Measurements from ENCODE around the gene GRN.
A peak's percentile ranks its signal among the peaks of the same experiment; 100 is the strongest.
"Not testable (repeated sequence)": the region's sequence is repeated elsewhere in the genome, so short reads cannot be mapped to it uniquely, and the experiment has no call there.

The GRN gene

GRCh38 chr17:44327715-44328449 lies 17.2 kb upstream of the GRN start:
- no peaks in the 10 kb centered on the region for H3K27me3 ChIP-seq (ENCODE audit: control insufficient read depth, low read length)
- peaks cover 9% of the 10 kb centered on the region for H3K36me3 ChIP-seq (ENCODE audit: control insufficient read depth, low read length)
- H3K27ac ChIP-seq (ENCODE audit: low read depth, low read length) = peak overlapping the region; percentile 83
- TF ChIP-seq, protein P1, sequence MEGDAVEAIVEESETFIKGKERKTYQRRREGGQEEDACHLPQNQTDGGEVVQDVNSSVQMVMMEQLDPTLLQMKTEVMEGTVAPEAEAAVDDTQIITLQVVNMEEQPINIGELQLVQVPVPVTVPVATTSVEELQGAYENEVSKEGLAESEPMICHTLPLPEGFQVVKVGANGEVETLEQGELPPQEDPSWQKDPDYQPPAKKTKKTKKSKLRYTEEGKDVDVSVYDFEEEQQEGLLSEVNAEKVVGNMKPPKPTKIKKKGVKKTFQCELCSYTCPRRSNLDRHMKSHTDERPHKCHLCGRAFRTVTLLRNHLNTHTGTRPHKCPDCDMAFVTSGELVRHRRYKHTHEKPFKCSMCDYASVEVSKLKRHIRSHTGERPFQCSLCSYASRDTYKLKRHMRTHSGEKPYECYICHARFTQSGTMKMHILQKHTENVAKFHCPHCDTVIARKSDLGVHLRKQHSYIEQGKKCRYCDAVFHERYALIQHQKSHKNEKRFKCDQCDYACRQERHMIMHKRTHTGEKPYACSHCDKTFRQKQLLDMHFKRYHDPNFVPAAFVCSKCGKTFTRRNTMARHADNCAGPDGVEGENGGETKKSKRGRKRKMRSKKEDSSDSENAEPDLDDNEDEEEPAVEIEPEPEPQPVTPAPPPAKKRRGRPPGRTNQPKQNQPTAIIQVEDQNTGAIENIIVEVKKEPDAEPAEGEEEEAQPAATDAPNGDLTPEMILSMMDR (IDR thresholded peaks at IDR 0.05; ENCODE audit: low read depth, low read length, poor library complexity, severe bottlenecking) = no peak
- no peak for TF ChIP-seq EZH2phosphoT487 (IDR thresholded peaks at IDR 0.05; ENCODE audit: borderline replicate concordance, low read length)
- no peaks in the 10 kb centered on the region for H3K9me2 ChIP-seq (replicated peaks; ENCODE audit: control insufficient read depth, low read length)
- peaks cover 33% of the 10 kb centered on the region for H3K79me2 ChIP-seq (ENCODE audit: control insufficient read depth, low read length)
- H4K20me1 ChIP-seq (ENCODE audit: control insufficient read depth, insufficient read depth, low read depth, low read length) = no peaks in the 10 kb centered on the region
- H3K4me1 ChIP-seq (ENCODE audit: control insufficient read depth, low read length) = peaks cover 70% of the 10 kb centered on the region
- peak overlapping the region; percentile 79 for H3K4me2 ChIP-seq (ENCODE audit: low read length)
- peaks cover 26% of the 10 kb centered on the region for H3F3A ChIP-seq (ENCODE audit: control insufficient read depth, insufficient read depth)
- H3K9me3 ChIP-seq (ENCODE audit: control insufficient read depth, insufficient read depth, low read length) = no peaks in the 10 kb centered on the region
- peak overlapping the region; percentile 48 for H3K4me3 ChIP-seq (ENCODE audit: low read length)

GRCh38 chr17:44329516-44329915 lies 15.6 kb upstream of the GRN start:
- peaks cover 68% of the 10 kb centered on the region for H3K4me1 ChIP-seq (ENCODE audit: control insufficient read depth, low read length)
- H3K4me2 ChIP-seq (ENCODE audit: low read length); H4K20me1 ChIP-seq (ENCODE audit: control insufficient read depth, insufficient read depth, low read depth, low read length): not testable (repeated sequence)

DNA sequence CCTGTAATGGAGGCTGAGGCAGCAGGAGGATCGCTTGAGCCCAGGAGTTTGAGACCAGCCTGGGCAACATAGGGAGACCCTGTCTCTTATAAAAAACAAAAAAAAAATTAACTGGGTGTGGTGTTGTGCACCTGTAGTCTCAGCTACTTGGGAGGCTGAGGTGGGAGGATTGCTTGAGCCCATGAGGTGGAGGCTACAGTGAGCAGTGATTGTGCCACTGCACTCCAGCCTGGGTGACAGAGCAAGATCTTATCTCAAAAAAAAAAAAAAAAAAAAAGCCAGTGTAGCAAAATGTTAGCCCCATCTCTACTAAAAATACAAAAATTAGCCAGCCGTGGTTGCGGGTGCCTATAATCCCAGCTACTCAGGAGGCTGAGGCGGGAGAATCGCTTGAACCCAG lies 14.8 kb upstream of the GRN start:
- not testable (repeated sequence) for H3K4me2 ChIP-seq (ENCODE audit: low read length); H3K4me3 ChIP-seq (ENCODE audit: low read length); H3K27ac ChIP-seq (ENCODE audit: low read depth, low read length); H3K9me3 ChIP-seq (ENCODE audit: control insufficient read depth, insufficient read depth, low read length); H4K20me1 ChIP-seq (ENCODE audit: control insufficient read depth, insufficient read depth, low read depth, low read length); H3K27me3 ChIP-seq (ENCODE audit: control insufficient read depth, low read length); H3K9me2 ChIP-seq (replicated peaks; ENCODE audit: control insufficient read depth, low read length); H3K36me3 ChIP-seq (ENCODE audit: control insufficient read depth, low read length)
- Histone ChIP-seq H3K79me2 (ENCODE audit: control insufficient read depth, low read length) (peaks cover 13% of the 10 kb centered on the region), H3K4me1 (ENCODE audit: control insufficient read depth, low read length) (peaks cover 70% of the 10 kb centered on the region), H3F3A (ENCODE audit: control insufficient read depth, insufficient read depth) (peaks cover 26% of the 10 kb centered on the region)

More at GRCh38 chr17:44329516-44329915, 15.6 kb upstream of the GRN start:
- not testable (repeated sequence) for H3K36me3 ChIP-seq (ENCODE audit: control insufficient read depth, low read length); H3K9me3 ChIP-seq (ENCODE audit: control insufficient read depth, insufficient read depth, low read length); H3K4me3 ChIP-seq (ENCODE audit: low read length); H3K27me3 ChIP-seq (ENCODE audit: control insufficient read depth, low read length); H3K27ac ChIP-seq (ENCODE audit: low read depth, low read length); H3K9me2 ChIP-seq (replicated peaks; ENCODE audit: control insufficient read depth, low read length)
- H3F3A ChIP-seq (ENCODE audit: control insufficient read depth, insufficient read depth) = peaks cover 26% of the 10 kb centered on the region
- peaks cover 17% of the 10 kb centered on the region for H3K79me2 ChIP-seq (ENCODE audit: control insufficient read depth, low read length)

GRCh38 chr17:44331249-44331760 lies 13.8 kb upstream of the GRN start:
- Histone ChIP-seq H3K36me3 (ENCODE audit: control insufficient read depth, low read length) (no peaks in the 10 kb centered on the region), H3K4me3 (ENCODE audit: low read length) (peak overlapping the region; percentile 50), H3K27ac (ENCODE audit: low read depth, low read length) (peak overlapping the region; percentile 55), H3K4me1 (ENCODE audit: control insufficient read depth, low read length) (peaks cover 69% of the 10 kb centered on the region), H3K27me3 (ENCODE audit: control insufficient read depth, low read length) (no peaks in the 10 kb centered on the region), H4K20me1 (ENCODE audit: control insufficient read depth, insufficient read depth, low read depth, low read length) (no peaks in the 10 kb centered on the region), H3F3A (ENCODE audit: control insufficient read depth, insufficient read depth) (peaks cover 20% of the 10 kb centered on the region), H3K79me2 (ENCODE audit: control insufficient read depth, low read length) (0 out of 2 replicates have a peak, but pooled peaks cover 3% of the 10 kb centered on the region), H3K9me3 (ENCODE audit: control insufficient read depth, insufficient read depth, low read length) (no peaks in the 10 kb centered on the region), H3K9me2 (replicated peaks; ENCODE audit: control insufficient read depth, low read length) (no peaks in the 10 kb centered on the region), H3K4me2 (ENCODE audit: low read length) (peak overlapping the region; percentile 76)
- TF ChIP-seq, protein P1 (IDR thresholded peaks at IDR 0.05; ENCODE audit: low read depth, low read length, poor library complexity, severe bottlenecking) = peak; percentile 91
- no peak for TF ChIP-seq EZH2phosphoT487 (IDR thresholded peaks at IDR 0.05; ENCODE audit: borderline replicate concordance, low read length)
